ENCODE measurements around the gene CYP4F3.
"Not testable (repeated sequence)": the region's sequence is repeated elsewhere in the genome, so short reads cannot be mapped to it uniquely, and the experiment has no call there.

The CYP4F3 gene

GRCh38 chr19:15671891-15672579 is 31.3 kb downstream of the CYP4F3 start:
- no peak for FAIRE-seq

- FAIRE-seq, result no peak
Observed at GRCh38 chr19:15672580-15673175, 32.0 kb downstream of the CYP4F3 start, which contains the start of gene CYP4F12. Gene CYP4F12, plus strand, starts transcription at chr19:15673087. Its CDS starts 443 bp downstream, at chr19:15673530.

GRCh38 chr19:15673176-15673654 is 32.5 kb downstream of the CYP4F3 start:
- FAIRE-seq, result no peak

- FAIRE-seq, result no peak
Observed at GRCh38 chr19:15675560-15675959, 34.9 kb downstream of the CYP4F3 start.

GRCh38 chr19:15679089-15679488 is 38.4 kb downstream of the CYP4F3 start:
- no peak for FAIRE-seq

- FAIRE-seq, result not testable (repeated sequence)
Observed at GRCh38 chr19:15679865-15680264, 39.2 kb downstream of the CYP4F3 start.

- no peak for FAIRE-seq
Observed at GRCh38 chr19:15680478-15681322, 40.0 kb downstream of the CYP4F3 start.

- no peak for FAIRE-seq
Observed at GRCh38 chr19:15683411-15683810, 42.7 kb downstream of the CYP4F3 start.

GRCh38 chr19:15684828-15685227 is 44.1 kb downstream of the CYP4F3 start:
- FAIRE-seq, result no peak

- no peak for FAIRE-seq
Observed at GRCh38 chr19:15696654-15697194, 56.0 kb downstream of the CYP4F3 start.

- FAIRE-seq, result no peak
Observed at GRCh38 chr19:15701757-15702533, 61.2 kb downstream of the CYP4F3 start.

GRCh38 chr19:15702534-15702930 is 61.8 kb downstream of the CYP4F3 start:
- no peak for FAIRE-seq
